Astrocyte (in vitro differentiated cells and primary cell): ENCODE measurements around the gene CORO7. TPM values are rescaled to one million over a fixed set of nuclear protein-coding genes. Genes with fewer than 3 reads are reported as not detected.

ENCODE experiments used
- DNase-seq: peaks from one replicate; pipeline ENCODE4 v3.0.0-alpha.2; 2010; ENCODE audit warnings: low read depth
- FAIRE-seq: peaks from 2 replicates; lab custom pipeline; 2011; peaks lifted over from hg19 to GRCh38; lab: Jason Lieb, UNC
- H2AFZ ChIP-seq: 2 replicates; pipeline ENCODE4 v1.6.0; 2012; ENCODE audit warnings: low read depth, low read length, inconsistent platforms
- H3K27ac ChIP-seq: 2 replicates; pipeline ENCODE4 v1.5.1; 2011; ENCODE audit warnings: low read depth, low read length, inconsistent platforms
- H3K27me3 ChIP-seq: 2 replicates; pipeline ENCODE4 v1.6.0; 2011; ENCODE audit warnings: low read length, inconsistent platforms; ENCODE audit not compliant: insufficient read depth
- H3K36me3 ChIP-seq: 2 replicates; pipeline ENCODE4 v1.5.1; 2011; ENCODE audit warnings: low read length, inconsistent platforms; ENCODE audit not compliant: insufficient read depth
- H3K4me1 ChIP-seq: 2 replicates; pipeline ENCODE4 v1.5.1; 2011; ENCODE audit warnings: low read length, inconsistent platforms; ENCODE audit not compliant: insufficient read depth
- H3K4me2 ChIP-seq: 2 replicates; pipeline ENCODE4 v1.6.0; 2012; ENCODE audit warnings: low read length, inconsistent platforms
- H3K4me3 ChIP-seq: 2 replicates; pipeline ENCODE4 v1.5.1; 2011; ENCODE audit warnings: low read depth, mild to moderate bottlenecking, low read length, inconsistent platforms; ENCODE audit not compliant: insufficient read depth
- H3K79me2 ChIP-seq: 2 replicates; pipeline ENCODE4 v1.6.0; 2012; ENCODE audit warnings: mild to moderate bottlenecking, low read length, inconsistent platforms; ENCODE audit not compliant: insufficient read depth
- H3K9ac ChIP-seq: 2 replicates; pipeline ENCODE4 v1.6.0; 2012; ENCODE audit warnings: mild to moderate bottlenecking, low read length, inconsistent platforms
- H3K9me3 ChIP-seq: 2 replicates; pipeline ENCODE4 v1.5.1; 2012; ENCODE audit warnings: low read depth, mild to moderate bottlenecking, low read length, inconsistent platforms; ENCODE audit not compliant: insufficient read depth
- H4K20me1 ChIP-seq: 2 replicates; pipeline ENCODE4 v1.6.0; 2012; ENCODE audit warnings: low read length, inconsistent platforms; ENCODE audit not compliant: insufficient read depth
- H3K27ac Mint-ChIP-seq: one replicate; pipeline ENCODE4 v1.8.0; 2021; ENCODE audit warnings: mild to moderate bottlenecking, mixed read lengths; ENCODE audit not compliant: unreplicated experiment
- H3K27me3 Mint-ChIP-seq: one replicate; pipeline ENCODE4 v1.8.0; 2021; ENCODE audit warnings: low read depth, mixed read lengths; ENCODE audit not compliant: unreplicated experiment
- H3K36me3 Mint-ChIP-seq: one replicate; pipeline ENCODE4 v1.8.0; 2021; ENCODE audit warnings: low read depth, mixed read lengths; ENCODE audit not compliant: unreplicated experiment
- H3K4me1 Mint-ChIP-seq: one replicate; pipeline ENCODE4 v1.8.0; 2021; ENCODE audit warnings: low read depth, mixed read lengths; ENCODE audit not compliant: unreplicated experiment
- H3K4me3 Mint-ChIP-seq: one replicate; pipeline ENCODE4 v1.8.0; 2021; ENCODE audit warnings: mild to moderate bottlenecking, moderate library complexity, mixed read lengths; ENCODE audit not compliant: unreplicated experiment
- H3K9me3 Mint-ChIP-seq: one replicate; pipeline ENCODE4 v1.8.0; 2021; ENCODE audit warnings: mild to moderate bottlenecking, mixed read lengths; ENCODE audit not compliant: unreplicated experiment
- EZH2 ChIP-seq: IDR thresholded peaks from 2 replicates; pipeline ENCODE4 v1.6.1; 2012; ENCODE audit warnings: mild to moderate bottlenecking, low read length, inconsistent platforms; ENCODE audit not compliant: insufficient read depth
- total RNA-seq: library from RNA; stranded (reverse); gene quantifications from 2 replicates; pipeline ENCODE4 v1.2.1, GENCODE V29; 2021
- TF ChIP-seq, protein P1 (sequence below): IDR thresholded peaks from 2 replicates; pipeline ENCODE4 v1.5.1; 2011; ENCODE audit warnings: low read depth, mild to moderate bottlenecking, inconsistent platforms, low read length, moderate library complexity; ENCODE audit not compliant: insufficient read depth

Gene CORO7
- total RNA-seq, 1 donor from 2014 or later, result 26.4 TPM

GRCh38 chr16:4354512-4355409 is 61.6 kb downstream of the CORO7 start:
- H4K20me1 ChIP-seq, result peaks cover 6% of the 10 kb centered on the region
- Mint-ChIP-seq H3K9me3 (no peaks in the 10 kb centered on the region), H3K4me3 (no peak overlapping the region), H3K4me1 (peaks cover 5% of the 10 kb centered on the region), H3K27ac (no peak overlapping the region), H3K27me3 (no peaks in the 10 kb centered on the region), H3K36me3 (no peaks in the 10 kb centered on the region)
- no peaks in the 10 kb centered on the region for H3K9me3 ChIP-seq
- H3K9ac ChIP-seq, result no peak overlapping the region
- H3K27me3 ChIP-seq, result no peaks in the 10 kb centered on the region
- H3K79me2 ChIP-seq, result peaks cover 13% of the 10 kb centered on the region
- peaks cover 8% of the 10 kb centered on the region for H3K4me1 ChIP-seq
- no peak overlapping the region for H3K4me2 ChIP-seq
- TF ChIP-seq, protein P1, sequence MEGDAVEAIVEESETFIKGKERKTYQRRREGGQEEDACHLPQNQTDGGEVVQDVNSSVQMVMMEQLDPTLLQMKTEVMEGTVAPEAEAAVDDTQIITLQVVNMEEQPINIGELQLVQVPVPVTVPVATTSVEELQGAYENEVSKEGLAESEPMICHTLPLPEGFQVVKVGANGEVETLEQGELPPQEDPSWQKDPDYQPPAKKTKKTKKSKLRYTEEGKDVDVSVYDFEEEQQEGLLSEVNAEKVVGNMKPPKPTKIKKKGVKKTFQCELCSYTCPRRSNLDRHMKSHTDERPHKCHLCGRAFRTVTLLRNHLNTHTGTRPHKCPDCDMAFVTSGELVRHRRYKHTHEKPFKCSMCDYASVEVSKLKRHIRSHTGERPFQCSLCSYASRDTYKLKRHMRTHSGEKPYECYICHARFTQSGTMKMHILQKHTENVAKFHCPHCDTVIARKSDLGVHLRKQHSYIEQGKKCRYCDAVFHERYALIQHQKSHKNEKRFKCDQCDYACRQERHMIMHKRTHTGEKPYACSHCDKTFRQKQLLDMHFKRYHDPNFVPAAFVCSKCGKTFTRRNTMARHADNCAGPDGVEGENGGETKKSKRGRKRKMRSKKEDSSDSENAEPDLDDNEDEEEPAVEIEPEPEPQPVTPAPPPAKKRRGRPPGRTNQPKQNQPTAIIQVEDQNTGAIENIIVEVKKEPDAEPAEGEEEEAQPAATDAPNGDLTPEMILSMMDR, result no peak
- TF ChIP-seq EZH2, result no peak
- no peaks in the 10 kb centered on the region for H3K36me3 ChIP-seq
- no peak overlapping the region for H2AFZ ChIP-seq
- DNase-seq, result no peak
- no peak for FAIRE-seq
- H3K27ac ChIP-seq, result no peak overlapping the region
- no peak overlapping the region for H3K4me3 ChIP-seq

- H3K9me3 Mint-ChIP-seq, result no peaks in the 10 kb centered on the region
- TF ChIP-seq, protein P1, result no peak
- TF ChIP-seq EZH2, result no peak
- no peak overlapping the region for H3K4me3 ChIP-seq
- H4K20me1 ChIP-seq, result peaks cover 13% of the 10 kb centered on the region
- H3K4me1 Mint-ChIP-seq, result peaks cover 7% of the 10 kb centered on the region
- no peak overlapping the region for H3K4me2 ChIP-seq
- H3K36me3 ChIP-seq, result no peaks in the 10 kb centered on the region
- no peaks in the 10 kb centered on the region for H3K36me3 Mint-ChIP-seq
- H2AFZ ChIP-seq, result no peak overlapping the region
- H3K27me3 ChIP-seq, result no peaks in the 10 kb centered on the region
- H3K4me3 Mint-ChIP-seq, result no peak overlapping the region
- no peaks in the 10 kb centered on the region for H3K9me3 ChIP-seq
- H3K9ac ChIP-seq, result no peak overlapping the region
- peaks cover 8% of the 10 kb centered on the region for H3K4me1 ChIP-seq
- DNase-seq (no peak), FAIRE-seq (no peak)
- H3K27ac ChIP-seq, result no peak overlapping the region
- H3K79me2 ChIP-seq, result peaks cover 23% of the 10 kb centered on the region
- no peak overlapping the region for H3K27ac Mint-ChIP-seq
- H3K27me3 Mint-ChIP-seq, result no peaks in the 10 kb centered on the region
Observed at GRCh38 chr16:4353675-4354074, 62.7 kb downstream of the CORO7 start.

DNA sequence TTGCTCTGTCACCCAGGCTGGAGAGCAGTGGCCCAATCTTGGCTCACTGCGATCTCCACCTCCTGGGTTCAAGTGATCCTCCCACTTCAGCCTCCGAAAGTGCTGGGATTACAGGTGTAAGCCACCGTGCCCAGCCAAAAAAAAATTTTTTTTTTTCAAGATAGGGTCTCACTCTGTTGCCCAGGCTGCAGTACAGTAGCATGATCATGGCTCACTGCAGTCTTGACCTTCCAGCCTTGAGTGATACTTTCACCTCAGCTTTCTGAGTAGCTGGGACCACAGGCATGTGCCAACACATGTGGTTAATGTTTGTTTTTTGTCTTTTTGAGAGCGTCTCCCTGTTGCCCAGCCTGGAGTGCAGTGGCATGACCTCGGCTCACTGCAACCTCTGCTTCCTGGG is 63.6 kb downstream of the CORO7 start:
- no peak overlapping the region for H3K4me3 Mint-ChIP-seq
- H3K79me2 ChIP-seq, result peaks cover 31% of the 10 kb centered on the region
- FAIRE-seq (no peak), DNase-seq (no peak)
- no peak overlapping the region for H3K27ac Mint-ChIP-seq
- peaks cover 2% of the 10 kb centered on the region for H3K36me3 Mint-ChIP-seq
- H3K27ac ChIP-seq, result no peak overlapping the region
- H3K9me3 ChIP-seq, result no peaks in the 10 kb centered on the region
- peaks cover 7% of the 10 kb centered on the region for H3K4me1 Mint-ChIP-seq
- H3K4me1 ChIP-seq, result peaks cover 8% of the 10 kb centered on the region
- H3K27me3 Mint-ChIP-seq, result no peaks in the 10 kb centered on the region
- H3K36me3 ChIP-seq, result no peaks in the 10 kb centered on the region
- no peaks in the 10 kb centered on the region for H3K27me3 ChIP-seq
- H4K20me1 ChIP-seq, result peaks cover 19% of the 10 kb centered on the region
- H3K9ac ChIP-seq, result no peak overlapping the region
- no peak for TF ChIP-seq EZH2
- TF ChIP-seq, protein P1, result no peak
- no peaks in the 10 kb centered on the region for H3K9me3 Mint-ChIP-seq
- H2AFZ ChIP-seq, result no peak overlapping the region
- no peak overlapping the region for H3K4me2 ChIP-seq
- no peak overlapping the region for H3K4me3 ChIP-seq
